A549 (cell line): ENCODE results near the gene HAUS6. TPM values are rescaled to one million over a fixed set of nuclear protein-coding genes. Genes with fewer than 3 reads are reported as not detected.

Source experiments
- ATAC-seq, 2 experiments: fragments of 200-7000 bp in 1 of 2; fragments of >200 bp in 1 of 2; cut with Nextera tagmentation in 1 of 2; cut with Tn5 transposase in 1 of 2; 3 replicates each; pipeline versions ENCODE4 v1.8.0 to v1.9.1; 2018 to 2020; ENCODE audit warnings: mild to moderate bottlenecking in 1 of 2, moderate library complexity in 1 of 2
- CTCF ChIA-PET: fragments of 300-600 bp; sonication (Branson Sonifier 250); formaldehyde crosslinking; extraction: SDS; loops from one replicate; lab custom pipeline; 2021; ENCODE audit warnings: antibody characterized with exemption, inconsistent platforms; lab: Yijun Ruan, JAX
- POLR2A ChIA-PET: fragments of 350-600 bp; formaldehyde crosslinking; extraction: SDS; loops from one replicate; lab custom pipeline; 2021; ENCODE audit warnings: antibody characterized with exemption, inconsistent platforms; lab: Yijun Ruan, JAX
- DNase-seq, 2 experiments: peaks; one replicate each; pipeline versions ENCODE4 v3.0.0 to v3.0.0-alpha.2; 2011 to 2016; ENCODE audit warnings: low read depth in 1 of 2, low spot score in 1 of 2
- FAIRE-seq: peaks from 2 replicates; lab custom pipeline; 2011; peaks lifted over from hg19 to GRCh38; lab: Jason Lieb, UNC
- H3K27ac ChIP-seq, 2 experiments: fragments of >200 bp; sonication (Bioruptor Twin); formaldehyde crosslinking; 3 replicates each; pipeline ENCODE4 v1.5.1; 2016 to 2017
- H3K4me1 ChIP-seq: fragments of >200 bp; sonication (Bioruptor Twin); formaldehyde crosslinking; 3 replicates; pipeline ENCODE4 v1.6.1; 2016
- H3K4me2 ChIP-seq: fragments of >200 bp; sonication (Bioruptor Twin); formaldehyde crosslinking; 3 replicates; pipeline ENCODE4 v1.6.1; 2016
- H3K4me3 ChIP-seq: fragments of >200 bp; sonication (Bioruptor Twin); formaldehyde crosslinking; 3 replicates; pipeline ENCODE4 v1.5.1; 2016
- H3K9me3 ChIP-seq: fragments of >200 bp; sonication (Bioruptor Twin); formaldehyde crosslinking; 3 replicates; pipeline ENCODE4 v1.6.1; 2016
- BCL3 ChIP-seq: fragments of >200 bp; sonication (Bioruptor Twin); formaldehyde crosslinking; IDR thresholded peaks from 3 replicates; pipeline ENCODE4 v1.6.1; 2016
- E2F6 ChIP-seq: IDR thresholded peaks from 2 replicates; pipeline ENCODE4 v1.6.1; 2012; ENCODE audit warnings: low read depth, borderline replicate concordance
- FOSB ChIP-seq: fragments of 250-450 bp; sonication (Bioruptor Pico); IDR thresholded peaks from 2 replicates; pipeline ENCODE4 v1.5.0; 2020; ENCODE audit warnings: mild to moderate bottlenecking, moderate library complexity
- FOSL2 ChIP-seq, 2 experiments: fragments of 450-650 bp in 1 of 2; fragments of >200 bp in 1 of 2; sonication (Bioruptor Twin) in 1 of 2; formaldehyde crosslinking; IDR thresholded peaks; 2 replicates each; pipeline versions ENCODE4 v1.5.0 to v1.6.1; 2016 to 2020; ENCODE audit warnings: mild to moderate bottlenecking in 1 of 2, moderate library complexity in 1 of 2
- HES2 ChIP-seq: fragments of >200 bp; sonication (Bioruptor Twin); formaldehyde crosslinking; IDR thresholded peaks from 2 replicates; pipeline ENCODE4 v1.6.1; 2016
- HEYL ChIP-seq: fragments of 250-450 bp; sonication (Bioruptor Pico); IDR thresholded peaks from 2 replicates; pipeline ENCODE4 v1.8.0; 2021; ENCODE audit warnings: mild to moderate bottlenecking, moderate library complexity
- HOXA7 ChIP-seq: fragments of 250-450 bp; sonication (Bioruptor Pico); IDR thresholded peaks from 2 replicates; pipeline ENCODE4 v1.5.0; 2020; ENCODE audit warnings: mild to moderate bottlenecking, moderate library complexity
- JUNB ChIP-seq: fragments of >200 bp; sonication (Bioruptor Twin); formaldehyde crosslinking; IDR thresholded peaks from 2 replicates; pipeline ENCODE4 v1.6.1; 2016
- MYC ChIP-seq: IDR thresholded peaks from 2 replicates; pipeline ENCODE4 v1.6.1; 2012; ENCODE audit warnings: mild to moderate bottlenecking, inconsistent platforms, low read length, improper control_type of control experiment, borderline replicate concordance
- NFE2L2 ChIP-seq: fragments of 150-350 bp; conservative IDR thresholded peaks from 2 replicates; pipeline ENCODE4 v1.6.1; 2014; ENCODE audit warnings: low read length
- PHF8 ChIP-seq: fragments of 200-600 bp; sonication (generic); IDR thresholded peaks from 2 replicates; pipeline ENCODE4 v1.6.1; 2016; ENCODE audit warnings: low read depth, mild to moderate bottlenecking, antibody characterized with exemption, moderate library complexity, borderline replicate concordance
- RAD21 ChIP-seq, 2 experiments: fragments of >200 bp in 1 of 2; sonication (Bioruptor Twin) in 1 of 2; formaldehyde crosslinking in 1 of 2; IDR thresholded peaks in 1 of 2; conservative IDR thresholded peaks in 1 of 2; 2 replicates in 1 of 2; 3 replicates in 1 of 2; pipeline ENCODE4 v1.6.1; 2012 to 2018; ENCODE audit warnings: inconsistent platforms in 1 of 2
- RCOR1 ChIP-seq: fragments of 150-350 bp; IDR thresholded peaks from 2 replicates; pipeline ENCODE4 v1.6.1; 2014; ENCODE audit warnings: antibody characterized with exemption, low read length, low read depth
- WGBS: methylation state at CpG from one replicate; pipeline ENCODE4 v1.1.6; 2017; ENCODE audit errors: missing lambda C conversion rate; 5-methylcytosine and 5-hydroxymethylcytosine counted together
- polyA plus RNA-seq, 4 experiments: library from polyadenylated mRNA; depleted of rRNA in 3 of 4; stranded (reverse); fragments of >200 nt; fragmentation: RNase III in 1 of 4; extraction: RNeasy Plus Mini Kit Qiagen cat#74134 plus additional on column Dnase treatment in 1 of 4; gene quantifications; 2 replicates in 3 of 4; 3 replicates in 1 of 4; pipeline ENCODE4 v1.2.3, GENCODE V29; 2011 to 2017

Gene HAUS6
- polyA plus RNA-seq, 2 of the 4 experiments (the other 2 are of a cell fraction) = 22.4 to 34.6 TPM

GRCh38 chr9:19136129-19136528 is 33.4 kb upstream of the HAUS6 start (continued):
- TF ChIP-seq BCL3 (no peak), HOXA7 (CRISPR knock-in tag) (no peak)

GRCh38 chr9:19133549-19134345 is 31.0 kb upstream of the HAUS6 start:
- ChIA-PET CTCF (interaction anchor here (1.2 to 2.1 kb wide), 5 partner anchors 13 to 73 kb away, joined by 3 to 10 read pairs (median 4); no protein-coding TSS in a partner anchor), POLR2A (no interaction called here)
- FAIRE-seq (no peak), ATAC-seq (no peak), DNase-seq (no peak)
- Histone ChIP-seq H3K27ac (no peak overlapping the region), H3K4me2 (no peak overlapping the region), H3K9me3 (no peaks in the 10 kb centered on the region), H3K4me3 (no peak overlapping the region), H3K4me1 (peaks cover 8% of the 10 kb centered on the region; the same call in 2 of the 3 replicates)
- no peak for TF ChIP-seq RAD21 (conservative IDR thresholded peaks at IDR 0.05 in 1 of 2, IDR thresholded peaks at IDR 0.05 in 1 of 2)
- no peak for TF ChIP-seq HEYL (CRISPR knock-in tag)
- WGBS = 93% methylated on average over 6 of the region's 6 CpGs

GRCh38 chr9:19130436-19130835 is 27.7 kb upstream of the HAUS6 start:
- H3K9me3 ChIP-seq = no peaks in the 10 kb centered on the region
- H3K27ac ChIP-seq = peak overlapping the region in 1 of 2 experiments; percentile 20; a peak in 2 of 6 replicates
- TF ChIP-seq E2F6 (no peak), NFE2L2 (no peak)
- TF ChIP-seq, all 56 proteins: peak for 0
- no peak overlapping the region for H3K4me3 ChIP-seq
- 94% methylated on average over 8 of the region's 8 CpGs for WGBS
- peaks cover 14% of the 10 kb centered on the region; the same call in 2 of the 3 replicates for H3K4me1 ChIP-seq
- POLR2A ChIA-PET = no interaction called here
- ATAC-seq (no peak), DNase-seq (no peak), FAIRE-seq (no peak)
- CTCF ChIA-PET = interaction anchor here (1.2 to 2.7 kb wide), 3 partner anchors 9 to 44 kb away, joined by 3 to 13 read pairs (median 8); no protein-coding TSS in a partner anchor
- no peak overlapping the region for H3K4me2 ChIP-seq

GRCh38 chr9:19127871-19128500 is 25.3 kb upstream of the HAUS6 start:
- peaks cover 14% of the 10 kb centered on the region; the same call in 2 of the 3 replicates for H3K4me1 ChIP-seq
- peak overlapping the region; percentile 89 for H3K4me2 ChIP-seq
- DNase-seq (peak in 1 of 2 experiments; percentile 29), FAIRE-seq (no peak), ATAC-seq (peak; percentile 30 to 61; a peak in 3 of 6 replicates)
- no peak for TF ChIP-seq PHF8
- no peaks in the 10 kb centered on the region for H3K9me3 ChIP-seq
- ChIA-PET CTCF (no interaction called here), POLR2A (no interaction called here)
- H3K4me3 ChIP-seq = peak overlapping the region; percentile 87
- peak overlapping the region; percentile 87 to 98 for H3K27ac ChIP-seq
- WGBS = 41% methylated on average over 40 of the region's 40 CpGs

GRCh38 chr9:19124430-19124793 is 21.7 kb upstream of the HAUS6 start:
- TF ChIP-seq MYC (no peak), NFE2L2 (no peak), FOSL2 (IDR thresholded peaks at IDR 0.05) (no peak), FOSL2 (CRISPR knock-in tag; IDR thresholded peaks at IDR 0.05) (no peak), HEYL (CRISPR knock-in tag) (no peak), JUNB (no peak), RCOR1 (no peak), HES2 (no peak), FOSB (CRISPR knock-in tag) (no peak)
- TF ChIP-seq, all 56 proteins: peak for 0
- DNase-seq = no peak
- Histone ChIP-seq H3K4me1 (peaks cover 7% of the 10 kb centered on the region; the same call in 2 of the 3 replicates), H3K27ac (no peak overlapping the region), H3K9me3 (no peaks in the 10 kb centered on the region), H3K4me3 (no peak overlapping the region), H3K4me2 (no peak overlapping the region)
- no peak for FAIRE-seq
- POLR2A ChIA-PET = no interaction called here
- no peak for ATAC-seq
- CTCF ChIA-PET = interaction anchor here (1.0 to 1.1 kb wide), 2 partner anchors 19 to 30 kb away, joined by 3 read pairs; no protein-coding TSS in a partner anchor
